ENCODE data around the gene FOXP1. TPM values are rescaled to one million over a fixed set of nuclear protein-coding genes. Genes with fewer than 3 reads are reported as not detected.
A peak's percentile ranks its signal among the peaks of the same experiment; 100 is the strongest.

Gene FOXP1
- total RNA-seq, 2 donors from 2014 or later = 377 to 395 TPM

- H3K4me3 Mint-ChIP-seq = peak overlapping the region; percentile 12
- DNase-seq (no peak), ATAC-seq (no peak)
- H3K9me3 ChIP-seq (ENCODE audit: control insufficient read depth, low read length, poor library complexity, severe bottlenecking) = no peaks in the 10 kb centered on the region
- H3K4me1 Mint-ChIP-seq = peaks cover 67% of the 10 kb centered on the region
- peak overlapping the region; percentile 100 for H3K27ac Mint-ChIP-seq
- no peaks in the 10 kb centered on the region for H3K27me3 Mint-ChIP-seq
- H3K36me3 Mint-ChIP-seq (ENCODE audit: low read depth) = peaks cover 12% of the 10 kb centered on the region
Measured at GRCh38 chr3:71120012-71120411, 463.5 kb downstream of the FOXP1 start.

- peaks cover 66% of the 10 kb centered on the region for H3K4me1 Mint-ChIP-seq
- DNase-seq (no peak), ATAC-seq (no peak)
- H3K36me3 Mint-ChIP-seq (ENCODE audit: low read depth) = peaks cover 12% of the 10 kb centered on the region
- no peaks in the 10 kb centered on the region for H3K9me3 ChIP-seq (ENCODE audit: control insufficient read depth, low read length, poor library complexity, severe bottlenecking)
- no peaks in the 10 kb centered on the region for H3K27me3 Mint-ChIP-seq
- peak overlapping the region; percentile 2 for H3K4me3 Mint-ChIP-seq
- H3K27ac Mint-ChIP-seq = peak overlapping the region; percentile 100
Measured at GRCh38 chr3:71119171-71119570, 464.4 kb downstream of the FOXP1 start.

- DNase-seq (no peak), ATAC-seq (no peak)
- H3K4me3 Mint-ChIP-seq = no peak overlapping the region
- H3K9me3 ChIP-seq (ENCODE audit: control insufficient read depth, low read length, poor library complexity, severe bottlenecking) = no peaks in the 10 kb centered on the region
- peaks cover 65% of the 10 kb centered on the region for H3K4me1 Mint-ChIP-seq
- peak overlapping the region; percentile 68 for H3K27ac Mint-ChIP-seq
- no peaks in the 10 kb centered on the region for H3K27me3 Mint-ChIP-seq
- H3K36me3 Mint-ChIP-seq (ENCODE audit: low read depth) = peaks cover 11% of the 10 kb centered on the region
Measured at GRCh38 chr3:71118436-71118835, 465.1 kb downstream of the FOXP1 start.

GRCh38 chr3:71117572-71118247, 465.8 kb downstream of the FOXP1 start:
- Mint-ChIP-seq H3K4me3 (peak overlapping the region; percentile 39), H3K36me3 (ENCODE audit: low read depth) (peaks cover 6% of the 10 kb centered on the region), H3K27me3 (no peaks in the 10 kb centered on the region), H3K4me1 (peaks cover 62% of the 10 kb centered on the region), H3K27ac (peak overlapping the region; percentile 68)
- ATAC-seq (no peak), DNase-seq (no peak)
- no peaks in the 10 kb centered on the region for H3K9me3 ChIP-seq (ENCODE audit: control insufficient read depth, low read length, poor library complexity, severe bottlenecking)

GRCh38 chr3:71114610-71115009, 468.9 kb downstream of the FOXP1 start:
- peaks cover 6% of the 10 kb centered on the region for H3K36me3 Mint-ChIP-seq (ENCODE audit: low read depth)
- H3K4me1 Mint-ChIP-seq = peaks cover 50% of the 10 kb centered on the region

GRCh38 chr3:71112576-71112975, 471.0 kb downstream of the FOXP1 start:
- Mint-ChIP-seq H3K27ac (peak overlapping the region; percentile 59), H3K4me1 (peaks cover 43% of the 10 kb centered on the region), H3K4me3 (no peak overlapping the region), H3K36me3 (ENCODE audit: low read depth) (peaks cover 6% of the 10 kb centered on the region), H3K27me3 (no peaks in the 10 kb centered on the region)
- ATAC-seq = no peak
- H3K9me3 ChIP-seq (ENCODE audit: control insufficient read depth, low read length, poor library complexity, severe bottlenecking) = no peaks in the 10 kb centered on the region
- DNase-seq = no peak

More at GRCh38 chr3:71114610-71115009, 468.9 kb downstream of the FOXP1 start:
- ATAC-seq (no peak), DNase-seq (no peak)
- H3K9me3 ChIP-seq (ENCODE audit: control insufficient read depth, low read length, poor library complexity, severe bottlenecking) = no peaks in the 10 kb centered on the region
- peak overlapping the region; percentile 68 for H3K27ac Mint-ChIP-seq
- H3K27me3 Mint-ChIP-seq = no peaks in the 10 kb centered on the region
- no peak overlapping the region for H3K4me3 Mint-ChIP-seq

GRCh38 chr3:71111784-71112440, 471.6 kb downstream of the FOXP1 start:
- peaks cover 39% of the 10 kb centered on the region for H3K4me1 Mint-ChIP-seq
- H3K4me3 Mint-ChIP-seq = no peak overlapping the region
- ATAC-seq (no peak), DNase-seq (no peak)
- H3K9me3 ChIP-seq (ENCODE audit: control insufficient read depth, low read length, poor library complexity, severe bottlenecking) = no peaks in the 10 kb centered on the region
- peaks cover 6% of the 10 kb centered on the region for H3K36me3 Mint-ChIP-seq (ENCODE audit: low read depth)
- no peaks in the 10 kb centered on the region for H3K27me3 Mint-ChIP-seq
- H3K27ac Mint-ChIP-seq = peak overlapping the region; percentile 59

GRCh38 chr3:71110385-71111222, 472.9 kb downstream of the FOXP1 start:
- peaks cover 39% of the 10 kb centered on the region for H3K4me1 Mint-ChIP-seq
- H3K4me3 Mint-ChIP-seq = no peak overlapping the region
- no peaks in the 10 kb centered on the region for H3K9me3 ChIP-seq (ENCODE audit: control insufficient read depth, low read length, poor library complexity, severe bottlenecking)
- H3K36me3 Mint-ChIP-seq (ENCODE audit: low read depth) = peaks cover 6% of the 10 kb centered on the region
- H3K27ac Mint-ChIP-seq = peak overlapping the region; percentile 90
- DNase-seq = no peak
- no peaks in the 10 kb centered on the region for H3K27me3 Mint-ChIP-seq
- ATAC-seq = no peak

- peak; percentile 60 for ATAC-seq
- Mint-ChIP-seq H3K27me3 (no peaks in the 10 kb centered on the region), H3K4me1 (peaks cover 44% of the 10 kb centered on the region)
Measured at GRCh38 chr3:71109977-71110285, 473.6 kb downstream of the FOXP1 start.

GRCh38 chr3:71109241-71109976, 474.1 kb downstream of the FOXP1 start:
- no peaks in the 10 kb centered on the region for H3K9me3 ChIP-seq (ENCODE audit: control insufficient read depth, low read length, poor library complexity, severe bottlenecking)
- Mint-ChIP-seq H3K4me3 (peak overlapping the region; percentile 55), H3K27me3 (no peaks in the 10 kb centered on the region), H3K27ac (peak overlapping the region; percentile 90), H3K36me3 (ENCODE audit: low read depth) (peaks cover 9% of the 10 kb centered on the region), H3K4me1 (peaks cover 44% of the 10 kb centered on the region)
- ATAC-seq (peak; percentile 43), DNase-seq (no peak)

More at GRCh38 chr3:71109977-71110285, 473.6 kb downstream of the FOXP1 start:
- no peaks in the 10 kb centered on the region for H3K9me3 ChIP-seq (ENCODE audit: control insufficient read depth, low read length, poor library complexity, severe bottlenecking)
- peak overlapping the region; percentile 55 for H3K4me3 Mint-ChIP-seq
- peaks cover 9% of the 10 kb centered on the region for H3K36me3 Mint-ChIP-seq (ENCODE audit: low read depth)
- H3K27ac Mint-ChIP-seq = peak overlapping the region; percentile 90
- no peak for DNase-seq

GRCh38 chr3:71107926-71108325, 475.6 kb downstream of the FOXP1 start:
- H3K27ac Mint-ChIP-seq = peak overlapping the region; percentile 90
- no peaks in the 10 kb centered on the region for H3K9me3 ChIP-seq (ENCODE audit: control insufficient read depth, low read length, poor library complexity, severe bottlenecking)
- DNase-seq (no peak), ATAC-seq (no peak)
- peaks cover 6% of the 10 kb centered on the region for H3K36me3 Mint-ChIP-seq (ENCODE audit: low read depth)
- H3K4me3 Mint-ChIP-seq = no peak overlapping the region
- no peaks in the 10 kb centered on the region for H3K27me3 Mint-ChIP-seq
- peaks cover 50% of the 10 kb centered on the region for H3K4me1 Mint-ChIP-seq

GRCh38 chr3:71104976-71105375, 478.6 kb downstream of the FOXP1 start:
- ATAC-seq = no peak
- peaks cover 61% of the 10 kb centered on the region for H3K4me1 Mint-ChIP-seq
- peak overlapping the region; percentile 43 for H3K4me3 Mint-ChIP-seq
- DNase-seq = no peak
- peaks cover 3% of the 10 kb centered on the region for H3K36me3 Mint-ChIP-seq (ENCODE audit: low read depth)
- H3K27me3 Mint-ChIP-seq = no peaks in the 10 kb centered on the region
- H3K9me3 ChIP-seq (ENCODE audit: control insufficient read depth, low read length, poor library complexity, severe bottlenecking) = no peaks in the 10 kb centered on the region
- H3K27ac Mint-ChIP-seq = peak overlapping the region; percentile 89

- Mint-ChIP-seq H3K36me3 (ENCODE audit: low read depth) (peaks cover 3% of the 10 kb centered on the region), H3K27me3 (no peaks in the 10 kb centered on the region), H3K27ac (peak overlapping the region; percentile 89), H3K4me3 (no peak overlapping the region), H3K4me1 (peaks cover 61% of the 10 kb centered on the region)
- no peak for DNase-seq
- H3K9me3 ChIP-seq (ENCODE audit: control insufficient read depth, low read length, poor library complexity, severe bottlenecking) = no peaks in the 10 kb centered on the region
- no peak for ATAC-seq
Measured at GRCh38 chr3:71104556-71104955, 479.0 kb downstream of the FOXP1 start.
